AG04449 (cell line): ENCODE measurements around the gene HLA-DQB1.

Source experiments
- CTCF ChIA-PET: fragments of 350-600 bp; formaldehyde crosslinking; extraction: SDS; loops from one replicate; lab custom pipeline; 2021; ENCODE audit warnings: antibody characterized with exemption; lab: Yijun Ruan, JAX
- POLR2A ChIA-PET: fragments of 400-600, 350-600 bp; formaldehyde crosslinking; extraction: SDS; loops from one replicate; lab custom pipeline; 2020; ENCODE audit warnings: antibody characterized with exemption, inconsistent platforms; lab: Yijun Ruan, JAX
- DNase-seq: peaks from one replicate; pipeline ENCODE4 v3.0.0-alpha.2; 2010; ENCODE audit warnings: low read depth, low spot score
- H3K4me3 ChIP-seq: 2 replicates; pipeline ENCODE4 v1.5.1; 2011; ENCODE audit warnings: low read depth, mild to moderate bottlenecking, control low read depth, low read length
- TF ChIP-seq, protein P1 (sequence below): IDR thresholded peaks from one replicate; pipeline ENCODE4 v1.5.1; 2011; ENCODE audit warnings: mild to moderate bottlenecking, moderate library complexity, low read length, control low read depth, inconsistent platforms; ENCODE audit not compliant: insufficient read depth; ENCODE audit errors: missing control alignments

Gene HLA-DQB1

DNA sequence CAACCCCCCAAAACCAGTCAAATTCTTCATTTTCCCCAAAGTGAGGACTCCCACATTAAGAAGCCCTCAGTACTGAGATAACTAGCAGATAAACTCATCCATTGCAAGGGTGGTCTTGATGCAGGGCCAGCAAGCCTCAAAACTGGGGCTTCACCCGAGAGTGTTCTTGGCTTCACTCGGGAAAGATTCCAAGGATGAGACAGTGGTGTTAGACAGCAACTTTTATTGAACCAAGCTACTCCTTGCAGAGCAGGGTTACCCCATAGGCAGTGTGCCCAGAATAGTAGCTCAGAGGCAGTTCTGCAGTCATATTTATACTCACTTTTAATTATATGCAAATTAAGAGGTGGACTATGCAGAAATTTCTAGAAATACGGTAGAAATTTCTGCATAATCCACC, 45.1 kb downstream of the HLA-DQB1 start:
- no peak for DNase-seq
- TF ChIP-seq, protein P1, sequence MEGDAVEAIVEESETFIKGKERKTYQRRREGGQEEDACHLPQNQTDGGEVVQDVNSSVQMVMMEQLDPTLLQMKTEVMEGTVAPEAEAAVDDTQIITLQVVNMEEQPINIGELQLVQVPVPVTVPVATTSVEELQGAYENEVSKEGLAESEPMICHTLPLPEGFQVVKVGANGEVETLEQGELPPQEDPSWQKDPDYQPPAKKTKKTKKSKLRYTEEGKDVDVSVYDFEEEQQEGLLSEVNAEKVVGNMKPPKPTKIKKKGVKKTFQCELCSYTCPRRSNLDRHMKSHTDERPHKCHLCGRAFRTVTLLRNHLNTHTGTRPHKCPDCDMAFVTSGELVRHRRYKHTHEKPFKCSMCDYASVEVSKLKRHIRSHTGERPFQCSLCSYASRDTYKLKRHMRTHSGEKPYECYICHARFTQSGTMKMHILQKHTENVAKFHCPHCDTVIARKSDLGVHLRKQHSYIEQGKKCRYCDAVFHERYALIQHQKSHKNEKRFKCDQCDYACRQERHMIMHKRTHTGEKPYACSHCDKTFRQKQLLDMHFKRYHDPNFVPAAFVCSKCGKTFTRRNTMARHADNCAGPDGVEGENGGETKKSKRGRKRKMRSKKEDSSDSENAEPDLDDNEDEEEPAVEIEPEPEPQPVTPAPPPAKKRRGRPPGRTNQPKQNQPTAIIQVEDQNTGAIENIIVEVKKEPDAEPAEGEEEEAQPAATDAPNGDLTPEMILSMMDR = no peak
- H3K4me3 ChIP-seq = no peak overlapping the region
- ChIA-PET CTCF (no interaction called here), POLR2A (no interaction called here)

DNA sequence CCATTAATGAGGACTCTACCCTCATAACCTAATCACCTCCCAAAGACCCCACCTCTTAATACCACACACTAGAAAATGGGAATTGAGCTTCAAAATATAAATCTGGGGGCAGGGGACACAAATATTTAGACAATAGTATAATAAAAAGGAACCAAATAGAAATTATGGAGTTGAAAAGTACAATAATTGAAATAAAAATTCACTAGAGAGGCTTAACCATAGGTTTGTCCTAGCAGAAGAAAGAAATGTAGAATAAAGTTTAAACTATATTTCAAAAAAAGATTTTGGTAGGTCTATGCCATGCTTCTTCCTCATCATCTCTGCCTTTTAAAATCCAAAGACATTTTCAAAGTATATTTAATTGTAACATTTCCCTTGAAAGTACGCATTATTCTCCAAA, 48.7 kb downstream of the HLA-DQB1 start:
- H3K4me3 ChIP-seq = no peak overlapping the region
- ChIA-PET CTCF (no interaction called here), POLR2A (no interaction called here)
- DNase-seq = no peak
- TF ChIP-seq, protein P1 = no peak

DNA sequence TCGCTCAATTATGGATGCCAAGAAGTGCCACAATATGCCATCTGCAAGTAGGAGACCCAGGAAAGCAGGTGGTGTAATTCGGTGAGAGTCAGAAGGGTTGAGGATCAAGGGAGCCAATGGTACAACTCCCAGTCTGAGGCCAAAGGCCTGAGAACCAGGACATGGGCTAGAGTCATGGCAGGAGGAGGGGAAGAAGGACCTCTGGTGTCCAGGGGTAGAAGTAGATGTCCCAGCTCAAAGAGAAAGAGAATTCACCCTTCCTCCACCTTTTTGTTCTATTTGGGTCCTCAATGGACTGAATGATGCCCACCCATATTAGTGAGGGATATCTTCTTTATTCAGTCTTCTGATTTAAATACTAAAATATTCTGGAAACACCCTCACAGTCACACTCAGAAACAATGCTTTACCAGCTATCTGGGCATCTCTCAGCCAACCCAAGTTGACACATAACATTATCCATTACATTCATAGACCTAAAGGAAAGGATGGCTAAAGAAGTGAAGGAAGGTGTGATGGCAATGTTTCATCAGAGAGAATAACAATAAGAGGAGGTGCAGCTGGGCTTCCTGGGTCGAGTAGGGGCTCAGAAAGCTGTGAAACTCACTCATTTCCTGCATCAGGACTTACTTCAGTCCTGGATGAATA, 50.4 kb downstream of the HLA-DQB1 start:
- CTCF ChIA-PET = no interaction called here

DNA sequence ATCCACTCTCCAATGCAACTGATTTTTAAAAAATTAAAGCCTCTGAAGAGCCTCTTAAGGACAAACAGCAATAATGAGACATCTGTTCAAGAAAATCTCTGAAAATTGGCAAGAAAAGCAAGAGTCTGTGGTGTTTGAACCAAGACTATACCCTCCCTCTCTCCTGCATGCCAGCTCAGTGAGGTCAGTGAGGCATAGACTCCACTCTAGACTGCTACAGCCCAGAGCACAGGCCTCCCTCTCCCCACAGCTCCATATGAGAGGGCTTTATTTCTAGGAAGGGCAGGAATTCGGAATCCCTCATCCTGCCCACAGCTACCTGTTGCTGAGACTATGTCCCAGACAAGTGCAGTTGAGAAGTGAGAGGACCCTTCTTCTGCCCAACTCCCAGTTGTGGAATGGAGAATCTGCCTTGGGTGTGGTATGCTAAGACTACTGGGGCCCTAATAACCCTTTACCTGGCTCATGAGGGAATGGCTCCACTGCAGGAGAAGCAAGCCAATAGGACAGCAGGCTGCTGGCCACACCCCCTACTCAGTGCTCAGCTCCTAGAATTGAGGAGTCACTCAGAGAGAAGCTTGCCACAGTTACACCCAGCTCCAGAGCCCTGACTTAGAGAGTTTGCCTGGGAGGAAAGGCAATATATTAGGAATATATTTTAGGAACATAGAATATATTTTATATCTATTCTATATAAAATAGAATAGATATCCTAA, 51.9 kb downstream of the HLA-DQB1 start:
- no peak for DNase-seq
- POLR2A ChIA-PET = no interaction called here
- no peak overlapping the region for H3K4me3 ChIP-seq
- CTCF ChIA-PET = no interaction called here
- TF ChIP-seq, protein P1 = no peak

More for the DNA sequence above, 50.4 kb downstream of the HLA-DQB1 start:
- no peak for DNase-seq
- no peak overlapping the region for H3K4me3 ChIP-seq
- POLR2A ChIA-PET = no interaction called here
- TF ChIP-seq, protein P1 = no peak

DNA sequence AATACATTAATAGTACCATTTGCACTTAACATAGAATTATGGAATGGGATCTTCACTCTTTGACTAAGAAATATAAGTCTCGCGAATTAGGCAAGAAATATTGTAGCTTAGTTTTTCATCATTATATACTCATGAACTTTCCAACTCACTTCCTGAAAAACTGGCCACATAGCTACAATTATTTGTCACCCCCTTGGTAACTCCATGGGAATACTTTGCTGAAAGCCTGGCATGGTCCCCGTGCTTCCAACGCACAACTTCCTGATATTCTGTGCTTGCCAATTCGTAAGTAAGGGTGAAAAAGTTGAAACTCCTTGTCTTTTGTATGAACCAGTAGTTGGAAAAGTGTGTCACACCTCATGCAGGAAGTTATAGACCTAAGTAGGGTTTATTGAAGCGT, 53.0 kb downstream of the HLA-DQB1 start:
- TF ChIP-seq, protein P1 = no peak
- CTCF ChIA-PET = no interaction called here
- no peak overlapping the region for H3K4me3 ChIP-seq
- DNase-seq = no peak
- POLR2A ChIA-PET = no interaction called here

DNA sequence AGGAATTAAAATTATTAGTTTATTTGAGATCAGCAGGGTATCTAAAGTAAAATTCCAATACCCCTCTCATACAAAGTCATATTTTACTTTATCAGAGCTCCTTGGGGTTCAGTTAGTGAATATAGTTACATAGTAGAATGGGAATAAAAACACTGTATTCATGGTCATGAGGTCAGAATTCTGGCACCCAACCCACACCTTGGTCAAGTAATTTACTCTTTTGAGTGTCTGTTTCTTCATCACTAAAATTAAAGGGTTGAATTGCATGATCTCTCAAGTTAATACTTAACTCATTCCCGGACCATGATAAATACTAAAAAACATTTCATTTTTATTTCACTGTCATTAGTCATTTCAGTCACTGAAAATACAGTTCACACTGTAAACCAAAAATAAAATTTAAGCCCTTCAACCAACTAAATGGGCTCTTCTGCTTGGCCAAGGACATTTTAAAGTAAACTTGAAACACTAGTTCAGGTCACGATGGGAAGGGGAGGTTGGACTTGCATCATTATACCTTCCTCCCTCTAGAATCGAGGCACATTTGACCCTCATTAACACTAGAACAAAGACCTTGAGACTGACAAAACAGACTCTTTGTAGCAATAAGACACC, 55.7 kb downstream of the HLA-DQB1 start:
- TF ChIP-seq, protein P1 = no peak
- POLR2A ChIA-PET = no interaction called here
- DNase-seq = no peak
- CTCF ChIA-PET = no interaction called here
- no peak overlapping the region for H3K4me3 ChIP-seq
